ENCODE measurements around the gene STARD13.

DNA sequence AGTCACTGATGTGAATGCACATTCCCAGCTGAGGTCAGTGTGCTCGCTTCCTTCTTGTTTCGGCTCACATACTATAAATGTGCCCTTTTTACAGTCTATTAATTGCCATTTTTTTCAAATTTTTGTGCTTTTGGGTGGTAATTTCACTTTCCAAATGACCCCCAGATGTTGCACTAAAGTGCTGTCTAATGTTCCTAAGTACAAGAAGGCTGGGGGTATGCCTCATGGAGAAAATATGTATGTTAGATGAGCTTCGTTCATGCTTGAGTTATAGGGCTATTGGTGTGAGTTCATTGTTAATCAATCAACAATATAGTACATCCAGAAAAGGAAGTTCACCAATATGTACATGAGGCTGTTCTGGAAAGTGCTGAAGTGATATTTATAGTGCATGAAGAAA, 184.7 kb downstream of the STARD13 start:
- TF ChIP-seq, protein P1, sequence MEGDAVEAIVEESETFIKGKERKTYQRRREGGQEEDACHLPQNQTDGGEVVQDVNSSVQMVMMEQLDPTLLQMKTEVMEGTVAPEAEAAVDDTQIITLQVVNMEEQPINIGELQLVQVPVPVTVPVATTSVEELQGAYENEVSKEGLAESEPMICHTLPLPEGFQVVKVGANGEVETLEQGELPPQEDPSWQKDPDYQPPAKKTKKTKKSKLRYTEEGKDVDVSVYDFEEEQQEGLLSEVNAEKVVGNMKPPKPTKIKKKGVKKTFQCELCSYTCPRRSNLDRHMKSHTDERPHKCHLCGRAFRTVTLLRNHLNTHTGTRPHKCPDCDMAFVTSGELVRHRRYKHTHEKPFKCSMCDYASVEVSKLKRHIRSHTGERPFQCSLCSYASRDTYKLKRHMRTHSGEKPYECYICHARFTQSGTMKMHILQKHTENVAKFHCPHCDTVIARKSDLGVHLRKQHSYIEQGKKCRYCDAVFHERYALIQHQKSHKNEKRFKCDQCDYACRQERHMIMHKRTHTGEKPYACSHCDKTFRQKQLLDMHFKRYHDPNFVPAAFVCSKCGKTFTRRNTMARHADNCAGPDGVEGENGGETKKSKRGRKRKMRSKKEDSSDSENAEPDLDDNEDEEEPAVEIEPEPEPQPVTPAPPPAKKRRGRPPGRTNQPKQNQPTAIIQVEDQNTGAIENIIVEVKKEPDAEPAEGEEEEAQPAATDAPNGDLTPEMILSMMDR (IDR thresholded peaks at IDR 0.05): no peak
- no peak for TF ChIP-seq POLR2A (IDR thresholded peaks at IDR 0.05)
